ENCODE measurements around the gene JAML. TPM values are rescaled to one million over a fixed set of nuclear protein-coding genes. Genes with fewer than 3 reads are reported as not detected.

Gene JAML
- total and polyA plus RNA-seq, 2 of the 13 experiments (the other 11 are each of a cell fraction or from before 2014, with no cell fraction given), result 2.0 to 3.3 TPM

DNA sequence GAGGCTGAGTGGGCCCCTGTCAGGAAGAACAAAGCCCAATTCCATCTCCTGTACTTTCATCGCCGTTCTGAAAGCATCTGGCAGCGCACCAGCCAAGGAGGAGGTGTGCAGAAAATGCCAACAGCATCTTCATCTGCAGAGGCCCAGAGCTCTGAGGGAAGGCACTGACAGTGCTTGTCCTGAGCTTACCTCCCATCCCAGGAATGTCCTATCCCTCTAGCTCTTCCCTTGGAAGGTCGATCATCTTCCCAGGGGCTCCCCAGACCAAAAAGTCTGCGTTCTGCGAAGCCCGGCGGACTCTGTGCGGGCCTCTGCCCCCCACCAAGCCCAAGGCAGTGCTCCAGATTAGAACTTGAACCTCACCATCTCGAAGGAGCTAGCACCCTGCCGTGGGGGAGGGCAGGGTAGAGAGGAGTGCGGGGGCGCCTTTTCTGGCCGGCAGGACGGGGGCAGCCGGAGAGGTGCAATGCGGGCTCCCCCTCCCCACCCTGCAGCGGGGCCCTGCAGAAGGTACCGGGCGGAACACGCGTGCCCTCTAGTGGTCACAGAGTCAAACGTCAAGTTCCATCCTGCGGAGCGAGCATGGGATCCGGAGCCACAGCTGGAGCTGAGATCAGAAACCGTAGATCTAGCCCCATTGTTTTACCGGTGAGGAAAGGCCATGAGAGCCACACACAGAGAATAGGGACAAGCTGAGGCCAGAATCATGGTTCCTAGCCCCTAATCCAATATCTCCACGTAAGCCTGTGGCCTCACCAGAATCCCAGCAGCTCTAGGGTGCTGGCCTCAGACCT is 53.3 kb downstream of the JAML start (continued):
- TF ChIP-seq PCBP2 (optimal IDR thresholded peaks at IDR 0.05; ENCODE audit: low read depth, low read length, poor library complexity, severe bottlenecking), result no peak
- TF ChIP-seq ZNF225 (CRISPR knock-in tag; IDR thresholded peaks at IDR 0.05), result no peak
- no peak for TF ChIP-seq NCOR1 (IDR thresholded peaks at IDR 0.05; ENCODE audit: borderline replicate concordance, low read length)
- TF ChIP-seq HOXD1 (CRISPR knock-in tag; IDR thresholded peaks at IDR 0.05), result no peak
- peak; percentile 21 for TF ChIP-seq YY1 (IDR thresholded peaks at IDR 0.05; ENCODE audit: insufficient read depth, insufficient replicate concordance, low read depth, low read length)
- TF ChIP-seq, protein P1, sequence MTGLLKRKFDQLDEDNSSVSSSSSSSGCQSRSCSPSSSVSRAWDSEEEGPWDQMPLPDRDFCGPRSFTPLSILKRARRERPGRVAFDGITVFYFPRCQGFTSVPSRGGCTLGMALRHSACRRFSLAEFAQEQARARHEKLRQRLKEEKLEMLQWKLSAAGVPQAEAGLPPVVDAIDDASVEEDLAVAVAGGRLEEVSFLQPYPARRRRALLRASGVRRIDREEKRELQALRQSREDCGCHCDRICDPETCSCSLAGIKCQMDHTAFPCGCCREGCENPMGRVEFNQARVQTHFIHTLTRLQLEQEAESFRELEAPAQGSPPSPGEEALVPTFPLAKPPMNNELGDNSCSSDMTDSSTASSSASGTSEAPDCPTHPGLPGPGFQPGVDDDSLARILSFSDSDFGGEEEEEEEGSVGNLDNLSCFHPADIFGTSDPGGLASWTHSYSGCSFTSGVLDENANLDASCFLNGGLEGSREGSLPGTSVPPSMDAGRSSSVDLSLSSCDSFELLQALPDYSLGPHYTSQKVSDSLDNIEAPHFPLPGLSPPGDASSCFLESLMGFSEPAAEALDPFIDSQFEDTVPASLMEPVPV (CRISPR knock-in tag; IDR thresholded peaks at IDR 0.05), result no peak
- TF ChIP-seq, protein P2, sequence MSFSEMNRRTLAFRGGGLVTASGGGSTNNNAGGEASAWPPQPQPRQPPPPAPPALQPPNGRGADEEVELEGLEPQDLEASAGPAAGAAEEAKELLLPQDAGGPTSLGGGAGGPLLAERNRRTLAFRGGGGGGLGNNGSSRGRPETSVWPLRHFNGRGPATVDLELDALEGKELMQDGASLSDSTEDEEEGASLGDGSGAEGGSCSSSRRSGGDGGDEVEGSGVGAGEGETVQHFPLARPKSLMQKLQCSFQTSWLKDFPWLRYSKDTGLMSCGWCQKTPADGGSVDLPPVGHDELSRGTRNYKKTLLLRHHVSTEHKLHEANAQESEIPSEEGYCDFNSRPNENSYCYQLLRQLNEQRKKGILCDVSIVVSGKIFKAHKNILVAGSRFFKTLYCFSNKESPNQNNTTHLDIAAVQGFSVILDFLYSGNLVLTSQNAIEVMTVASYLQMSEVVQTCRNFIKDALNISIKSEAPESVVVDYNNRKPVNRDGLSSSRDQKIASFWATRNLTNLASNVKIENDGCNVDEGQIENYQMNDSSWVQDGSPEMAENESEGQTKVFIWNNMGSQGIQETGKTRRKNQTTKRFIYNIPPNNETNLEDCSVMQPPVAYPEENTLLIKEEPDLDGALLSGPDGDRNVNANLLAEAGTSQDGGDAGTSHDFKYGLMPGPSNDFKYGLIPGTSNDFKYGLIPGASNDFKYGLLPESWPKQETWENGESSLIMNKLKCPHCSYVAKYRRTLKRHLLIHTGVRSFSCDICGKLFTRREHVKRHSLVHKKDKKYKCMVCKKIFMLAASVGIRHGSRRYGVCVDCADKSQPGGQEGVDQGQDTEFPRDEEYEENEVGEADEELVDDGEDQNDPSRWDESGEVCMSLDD (CRISPR knock-in tag; IDR thresholded peaks at IDR 0.05; ENCODE audit: borderline replicate concordance), result no peak
- no peak for TF ChIP-seq RBFOX2 (IDR thresholded peaks at IDR 0.05; ENCODE audit: low read depth, low read length)
- peak; percentile 42 for TF ChIP-seq SRSF1 (optimal IDR thresholded peaks at IDR 0.05; ENCODE audit: low read depth, low read length)
- no peak for TF ChIP-seq U2AF1 (optimal IDR thresholded peaks at IDR 0.05; ENCODE audit: low read depth, low read length)
- no peak for TF ChIP-seq ZNF136 (CRISPR knock-in tag; IDR thresholded peaks at IDR 0.05; ENCODE audit: low read depth)
- no peak for TF ChIP-seq SP140L (CRISPR knock-in tag; IDR thresholded peaks at IDR 0.05; ENCODE audit: borderline replicate concordance)
- TF ChIP-seq CBX1 (IDR thresholded peaks at IDR 0.05; ENCODE audit: low read depth), result no peak
- TF ChIP-seq ZMAT3 (CRISPR knock-in tag; conservative IDR thresholded peaks at IDR 0.05), result no peak
- no peak for TF ChIP-seq ZNF709 (CRISPR knock-in tag; IDR thresholded peaks at IDR 0.05)
- TF ChIP-seq U2AF2 (IDR thresholded peaks at IDR 0.05; ENCODE audit: low read depth, low read length), result no peak
- TF ChIP-seq ZNF549 (CRISPR knock-in tag; IDR thresholded peaks at IDR 0.05), result no peak
- TF ChIP-seq, protein P3, sequence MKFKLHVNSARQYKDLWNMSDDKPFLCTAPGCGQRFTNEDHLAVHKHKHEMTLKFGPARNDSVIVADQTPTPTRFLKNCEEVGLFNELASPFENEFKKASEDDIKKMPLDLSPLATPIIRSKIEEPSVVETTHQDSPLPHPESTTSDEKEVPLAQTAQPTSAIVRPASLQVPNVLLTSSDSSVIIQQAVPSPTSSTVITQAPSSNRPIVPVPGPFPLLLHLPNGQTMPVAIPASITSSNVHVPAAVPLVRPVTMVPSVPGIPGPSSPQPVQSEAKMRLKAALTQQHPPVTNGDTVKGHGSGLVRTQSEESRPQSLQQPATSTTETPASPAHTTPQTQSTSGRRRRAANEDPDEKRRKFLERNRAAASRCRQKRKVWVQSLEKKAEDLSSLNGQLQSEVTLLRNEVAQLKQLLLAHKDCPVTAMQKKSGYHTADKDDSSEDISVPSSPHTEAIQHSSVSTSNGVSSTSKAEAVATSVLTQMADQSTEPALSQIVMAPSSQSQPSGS (CRISPR knock-in tag; IDR thresholded peaks at IDR 0.05), result no peak
- TF ChIP-seq FOXK1 (CRISPR knock-in tag; IDR thresholded peaks at IDR 0.05; ENCODE audit: borderline replicate concordance, low read depth), result no peak
- TF ChIP-seq, protein P4, sequence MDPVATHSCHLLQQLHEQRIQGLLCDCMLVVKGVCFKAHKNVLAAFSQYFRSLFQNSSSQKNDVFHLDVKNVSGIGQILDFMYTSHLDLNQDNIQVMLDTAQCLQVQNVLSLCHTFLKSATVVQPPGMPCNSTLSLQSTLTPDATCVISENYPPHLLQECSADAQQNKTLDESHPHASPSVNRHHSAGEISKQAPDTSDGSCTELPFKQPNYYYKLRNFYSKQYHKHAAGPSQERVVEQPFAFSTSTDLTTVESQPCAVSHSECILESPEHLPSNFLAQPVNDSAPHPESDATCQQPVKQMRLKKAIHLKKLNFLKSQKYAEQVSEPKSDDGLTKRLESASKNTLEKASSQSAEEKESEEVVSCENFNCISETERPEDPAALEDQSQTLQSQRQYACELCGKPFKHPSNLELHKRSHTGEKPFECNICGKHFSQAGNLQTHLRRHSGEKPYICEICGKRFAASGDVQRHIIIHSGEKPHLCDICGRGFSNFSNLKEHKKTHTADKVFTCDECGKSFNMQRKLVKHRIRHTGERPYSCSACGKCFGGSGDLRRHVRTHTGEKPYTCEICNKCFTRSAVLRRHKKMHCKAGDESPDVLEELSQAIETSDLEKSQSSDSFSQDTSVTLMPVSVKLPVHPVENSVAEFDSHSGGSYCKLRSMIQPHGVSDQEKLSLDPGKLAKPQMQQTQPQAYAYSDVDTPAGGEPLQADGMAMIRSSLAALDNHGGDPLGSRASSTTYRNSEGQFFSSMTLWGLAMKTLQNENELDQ (CRISPR knock-in tag; IDR thresholded peaks at IDR 0.05; ENCODE audit: borderline replicate concordance), result peak; percentile 65; the same call in 1 of the 2 replicates
- 0 out of 2 replicates have a peak, but pooled peaks have one; percentile 19 for TF ChIP-seq FOXA3 (CRISPR knock-in tag; IDR thresholded peaks at IDR 0.05)
- TF ChIP-seq NFKBIZ (CRISPR knock-in tag; IDR thresholded peaks at IDR 0.05), result no peak
